Activated CD4-positive, alpha-beta T cell treated with anti-CD3 and anti-CD28 coated beads for 36 hours (primary cell): ENCODE data around the gene LIPT1. TPM values are rescaled to one million over a fixed set of nuclear protein-coding genes. Genes with fewer than 3 reads are reported as not detected.
"Not testable (repeated sequence)": the region's sequence is repeated elsewhere in the genome, so short reads cannot be mapped to it uniquely, and the experiment has no call there.

ENCODE experiments used
- ATAC-seq: fragments of 200-7000 bp; cut with Tn5 transposase; one replicate; pipeline ENCODE4 v1.10.0; 2021; ENCODE audit warnings: mild to moderate bottlenecking, moderate library complexity
- CTCF ChIA-PET: fragments of 350-600 bp; sonication (Branson Sonifier 250); formaldehyde crosslinking; loops from one replicate; lab custom pipeline; 2021; ENCODE audit warnings: antibody characterized with exemption; lab: Charles Lee
- POLR2A ChIA-PET: fragments of 350-600 bp; sonication (Branson Sonifier 250); formaldehyde crosslinking; loops from one replicate; lab custom pipeline; 2021; ENCODE audit warnings: antibody characterized with exemption, inconsistent platforms; lab: Charles Lee
- DNase-seq: peaks from one replicate; pipeline ENCODE4 v3.0.0-alpha.2; 2020
- H3K27ac Mint-ChIP-seq: one replicate; pipeline ENCODE4 v1.8.0; 2021; ENCODE audit warnings: mixed read lengths
- H3K27me3 Mint-ChIP-seq: one replicate; pipeline ENCODE4 v1.8.0; 2021; ENCODE audit warnings: mixed read lengths
- H3K36me3 Mint-ChIP-seq: one replicate; pipeline ENCODE4 v1.8.0; 2021; ENCODE audit warnings: low read depth, mixed read lengths
- H3K4me1 Mint-ChIP-seq: one replicate; pipeline ENCODE4 v1.8.0; 2021; ENCODE audit warnings: mixed read lengths
- H3K4me3 Mint-ChIP-seq: one replicate; pipeline ENCODE4 v1.8.0; 2021; ENCODE audit warnings: mild to moderate bottlenecking, moderate library complexity, mixed read lengths
- H3K9me3 Mint-ChIP-seq: one replicate; pipeline ENCODE4 v1.8.0; 2021; ENCODE audit warnings: low read depth, mixed read lengths
- intact Hi-C, 2 experiments: fragments of 100-400 bp; cut with DNase I in 1 of 2; cut with micrococcal nuclease in 1 of 2; formaldehyde crosslinking; loops; one replicate each; pipeline versions ENCODE4 v1.14.2 to v1.15.1; 2022 to 2024; cut with DNase I, micrococcal nuclease
- total RNA-seq, 2 experiments: library from RNA; stranded (reverse); gene quantifications; one replicate each; pipeline ENCODE4 v1.2.3, GENCODE V29; 2021

LIPT1 gene
- 1 to 10 TPM; 4.6 to 4.7 TPM for total RNA-seq

DNA sequence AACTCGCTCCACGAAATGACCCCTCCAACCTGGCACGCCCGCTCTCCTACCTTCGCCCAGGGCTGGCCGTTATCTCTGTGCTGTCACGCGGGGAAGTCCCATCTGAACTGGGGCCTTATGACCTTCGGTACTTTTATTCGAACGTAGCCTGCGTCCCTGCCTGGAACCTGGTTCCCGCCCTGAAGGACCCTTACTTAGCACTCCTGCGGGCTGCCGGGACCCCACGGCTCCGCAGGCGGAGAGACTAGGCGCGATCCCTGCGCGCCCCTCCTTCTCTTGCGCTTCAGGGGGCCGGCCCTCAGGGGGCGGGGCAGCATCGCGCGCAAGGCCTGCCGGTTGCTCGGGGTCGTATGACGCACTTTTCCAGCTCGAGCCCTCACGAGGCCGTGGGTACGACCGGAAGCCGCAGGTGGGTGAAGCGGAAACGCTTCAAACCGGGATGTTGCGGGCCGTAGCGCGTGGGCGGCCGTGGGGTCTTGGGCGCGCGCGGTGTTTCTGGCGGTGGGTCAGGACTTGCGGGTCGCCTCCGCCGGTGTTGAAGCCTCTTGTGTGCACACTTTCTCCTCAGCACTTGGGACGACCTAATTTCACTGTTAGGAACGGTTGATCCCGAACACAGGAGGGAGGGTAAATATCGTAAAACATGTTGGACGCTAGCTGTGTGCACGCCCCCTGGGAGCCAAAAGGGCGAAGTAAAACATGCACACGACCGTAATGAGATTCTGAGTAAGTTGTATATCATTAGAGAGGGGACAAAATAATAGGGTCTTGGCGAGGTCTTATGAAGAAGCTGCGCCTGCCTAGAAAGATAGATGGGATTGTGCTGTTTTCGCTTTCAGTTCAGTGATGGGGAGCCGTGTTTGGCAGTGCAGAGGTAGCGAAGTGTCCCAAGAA lies at the start of gene LIPT1, which contains the start of gene TSGA10:
TSS of gene LIPT1 (plus strand) at position 325 of the 894 bp plus-strand sequence. CDS start 6,991 bp downstream, outside the sequence.
TSS of gene TSGA10 (minus strand) at position 300 of the 894 bp plus-strand sequence. CDS start 45,503 bp downstream, outside the sequence.
- peaks cover 26% of the 10 kb centered on the region for H3K36me3 Mint-ChIP-seq
- ATAC-seq (peak; percentile 94), DNase-seq (peak; percentile 96)
- H3K9me3 Mint-ChIP-seq, result no peaks in the 10 kb centered on the region
- H3K27me3 Mint-ChIP-seq, result no peaks in the 10 kb centered on the region
- POLR2A ChIA-PET, result interaction anchor here (0.7 to 2.3 kb wide), 4 partner anchors 14 to 183 kb away, joined by 3 to 15 read pairs (median 5); partner anchors contain the start of genes C2orf15, EIF5B and MITD1
- H3K27ac Mint-ChIP-seq, result peak within 1 kb of the TSS; percentile 93
- CTCF ChIA-PET, result interaction anchor here (0.6 to 1.7 kb wide), 4 partner anchors 19 to 1437 kb away, joined by 3 to 5 read pairs (median 4); partner anchors contain the start of genes MITD1 and MRPL30
- peaks cover 36% of the 10 kb centered on the region for H3K4me1 Mint-ChIP-seq
- intact Hi-C loops, result loop anchor here (1.0 to 10.0 kb wide), 8 partner anchors 14 to 1160 kb away; partner anchors contain the start of genes C2orf15 (in 2 of the 2), MITD1 (in 2 of the 2), MRPL30 (in 2 of the 2) and EIF5B (in 1 of the 2)
- no peak within 1 kb of the TSS for H3K4me3 Mint-ChIP-seq

DNA sequence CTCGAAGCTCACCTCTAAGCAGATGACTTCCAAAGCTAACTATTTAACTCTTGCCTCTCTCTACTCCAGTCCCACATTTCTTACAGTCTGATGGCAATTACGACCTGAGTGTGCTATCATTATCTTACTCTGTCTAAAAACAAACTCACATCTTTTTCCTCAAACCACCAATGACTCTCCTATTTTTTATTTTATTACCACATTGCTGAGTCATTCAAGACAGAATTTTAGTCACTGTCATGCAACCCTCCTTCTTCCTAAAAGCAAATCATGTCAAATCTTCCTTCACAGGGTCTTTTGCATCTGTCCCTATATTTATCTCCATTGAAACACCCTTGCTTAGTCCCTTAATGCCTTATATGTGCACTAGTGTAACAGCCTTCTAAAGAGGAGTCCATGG lies 47.9 kb upstream of the LIPT1 start:
- no peak for ATAC-seq
- intact Hi-C loops, result no loop called here
- Mint-ChIP-seq H3K4me3 (no peak overlapping the region), H3K36me3 (no peaks in the 10 kb centered on the region), H3K27ac (no peak overlapping the region), H3K4me1 (no peaks in the 10 kb centered on the region), H3K27me3 (no peaks in the 10 kb centered on the region), H3K9me3 (no peaks in the 10 kb centered on the region)
- no peak for DNase-seq
- ChIA-PET CTCF (no interaction called here), POLR2A (interaction anchor here (0.6 kb wide), 1 partner anchor 10 kb away, joined by 3 read pairs; no protein-coding TSS in a partner anchor)

DNA sequence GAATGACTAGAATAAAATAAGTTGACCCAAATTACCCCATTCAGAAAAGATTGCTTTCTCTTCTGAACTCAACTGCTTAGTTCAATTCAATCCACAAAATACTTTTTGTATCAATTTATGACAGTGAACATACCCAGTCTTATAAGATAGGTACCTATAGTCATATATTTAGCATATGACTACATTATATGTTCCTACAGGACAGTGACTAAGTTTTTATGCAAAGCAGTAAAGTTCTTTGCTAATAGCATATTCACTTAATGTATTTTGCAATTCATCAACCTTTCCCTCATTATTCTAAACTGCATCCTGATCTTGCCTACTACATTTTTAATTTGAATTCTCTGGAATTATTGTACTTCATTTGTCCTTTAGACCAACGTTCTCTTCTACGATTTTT lies 43.5 kb upstream of the LIPT1 start:
- ATAC-seq, result no peak
- no peak for DNase-seq
- H3K27ac Mint-ChIP-seq, result no peak overlapping the region
- no peaks in the 10 kb centered on the region for H3K27me3 Mint-ChIP-seq
- H3K4me1 Mint-ChIP-seq, result no peaks in the 10 kb centered on the region
- POLR2A ChIA-PET, result no interaction called here
- H3K9me3 Mint-ChIP-seq, result no peaks in the 10 kb centered on the region
- no peak overlapping the region for H3K4me3 Mint-ChIP-seq
- H3K36me3 Mint-ChIP-seq, result no peaks in the 10 kb centered on the region
- intact Hi-C loops, result no loop called here
- CTCF ChIA-PET, result no interaction called here

GRCh38 chr2:99111945-99112344 lies 42.8 kb upstream of the LIPT1 start:
- no peaks in the 10 kb centered on the region for H3K4me1 Mint-ChIP-seq
- no peaks in the 10 kb centered on the region for H3K27me3 Mint-ChIP-seq
- CTCF ChIA-PET, result no interaction called here
- no peaks in the 10 kb centered on the region for H3K36me3 Mint-ChIP-seq
- H3K4me3 Mint-ChIP-seq, result no peak overlapping the region
- no peak for ATAC-seq
- intact Hi-C loops, result no loop called here
- POLR2A ChIA-PET, result no interaction called here
- no peaks in the 10 kb centered on the region for H3K9me3 Mint-ChIP-seq
- no peak for DNase-seq
- no peak overlapping the region for H3K27ac Mint-ChIP-seq

GRCh38 chr2:99112617-99113016 lies 42.1 kb upstream of the LIPT1 start:
- no peaks in the 10 kb centered on the region for H3K9me3 Mint-ChIP-seq
- DNase-seq (no peak), ATAC-seq (no peak)
- H3K27me3 Mint-ChIP-seq, result no peaks in the 10 kb centered on the region
- no peaks in the 10 kb centered on the region for H3K4me1 Mint-ChIP-seq
- no peak overlapping the region for H3K4me3 Mint-ChIP-seq
- intact Hi-C loops, result no loop called here
- no peak overlapping the region for H3K27ac Mint-ChIP-seq
- POLR2A ChIA-PET, result no interaction called here
- H3K36me3 Mint-ChIP-seq, result no peaks in the 10 kb centered on the region
- CTCF ChIA-PET, result no interaction called here

GRCh38 chr2:99127981-99128380 lies 26.8 kb upstream of the LIPT1 start:
- H3K9me3 Mint-ChIP-seq, result peaks cover 54% of the 10 kb centered on the region
- H3K27me3 Mint-ChIP-seq, result no peaks in the 10 kb centered on the region
- intact Hi-C loops, result no loop called here
- H3K36me3 Mint-ChIP-seq, result peaks cover 43% of the 10 kb centered on the region
- ATAC-seq, result no peak
- no peak overlapping the region for H3K27ac Mint-ChIP-seq
- POLR2A ChIA-PET, result no interaction called here
- H3K4me3 Mint-ChIP-seq, result no peak overlapping the region
- H3K4me1 Mint-ChIP-seq, result no peaks in the 10 kb centered on the region
- DNase-seq, result no peak
- CTCF ChIA-PET, result no interaction called here

DNA sequence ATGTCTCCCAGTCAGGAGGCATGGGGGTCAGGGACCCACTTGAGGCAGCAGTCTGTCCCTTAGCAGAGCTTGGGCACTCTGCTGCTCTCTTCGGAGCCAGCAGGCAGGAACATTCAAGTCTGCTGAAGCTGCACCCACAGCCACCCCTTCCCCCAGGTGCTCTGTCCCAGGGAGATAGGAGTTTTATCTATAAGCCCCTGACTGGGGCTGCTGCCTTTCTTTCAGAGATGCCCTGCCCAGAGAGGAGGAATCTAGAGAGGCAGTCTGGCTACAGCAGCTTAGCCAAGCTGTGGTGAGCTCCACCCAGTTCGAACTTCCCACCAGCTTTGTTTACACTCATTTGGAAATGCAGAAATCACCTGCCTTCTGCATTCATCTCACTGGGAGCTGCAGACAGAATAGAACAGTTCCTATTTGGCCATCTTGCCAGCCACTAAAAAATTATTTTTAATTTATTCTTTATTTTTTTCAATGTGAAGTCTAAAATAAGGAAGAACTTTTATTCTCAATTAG lies 19.7 kb upstream of the LIPT1 start:
- CTCF ChIA-PET, H3K27ac Mint-ChIP-seq, H3K4me1 Mint-ChIP-seq, H3K4me3 Mint-ChIP-seq, DNase-seq, ATAC-seq, H3K27me3 Mint-ChIP-seq, POLR2A ChIA-PET, intact Hi-C loops: not testable (repeated sequence)
- Mint-ChIP-seq H3K36me3 (peaks cover 19% of the 10 kb centered on the region), H3K9me3 (peaks cover 23% of the 10 kb centered on the region)

DNA sequence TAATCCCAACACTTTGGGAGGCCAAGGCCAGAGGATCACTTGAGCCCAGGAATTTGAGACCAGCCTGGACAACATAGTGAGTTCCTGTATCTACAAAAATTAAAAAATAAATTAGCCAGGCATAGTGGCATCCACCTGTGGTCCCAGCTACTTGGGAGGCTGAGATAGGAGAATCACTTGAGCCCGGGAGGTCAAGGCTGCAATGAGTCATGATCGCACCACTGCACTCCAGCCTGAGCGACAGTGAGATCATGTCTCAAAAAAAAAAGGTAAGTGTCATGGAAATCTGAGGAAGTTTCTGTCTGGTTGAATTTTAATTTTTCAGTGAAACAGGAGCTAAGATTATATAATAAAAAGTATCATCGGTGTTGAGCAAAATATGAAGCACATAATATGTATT lies 15.8 kb upstream of the LIPT1 start:
- Mint-ChIP-seq H3K27ac (no peak overlapping the region), H3K4me3 (no peak overlapping the region), H3K9me3 (peaks cover 2% of the 10 kb centered on the region), H3K4me1 (peaks cover 16% of the 10 kb centered on the region), H3K36me3 (peaks cover 12% of the 10 kb centered on the region), H3K27me3 (no peaks in the 10 kb centered on the region)
- ChIA-PET CTCF (interaction anchor here (0.9 kb wide), 1 partner anchor 299 kb away, joined by 3 read pairs; no protein-coding TSS in a partner anchor), POLR2A (interaction anchor here (0.6 kb wide), 1 partner anchor 29 kb away, joined by 6 read pairs; no protein-coding TSS in a partner anchor)
- intact Hi-C loops, result no loop called here
- DNase-seq, result no peak
- ATAC-seq, result no peak

DNA sequence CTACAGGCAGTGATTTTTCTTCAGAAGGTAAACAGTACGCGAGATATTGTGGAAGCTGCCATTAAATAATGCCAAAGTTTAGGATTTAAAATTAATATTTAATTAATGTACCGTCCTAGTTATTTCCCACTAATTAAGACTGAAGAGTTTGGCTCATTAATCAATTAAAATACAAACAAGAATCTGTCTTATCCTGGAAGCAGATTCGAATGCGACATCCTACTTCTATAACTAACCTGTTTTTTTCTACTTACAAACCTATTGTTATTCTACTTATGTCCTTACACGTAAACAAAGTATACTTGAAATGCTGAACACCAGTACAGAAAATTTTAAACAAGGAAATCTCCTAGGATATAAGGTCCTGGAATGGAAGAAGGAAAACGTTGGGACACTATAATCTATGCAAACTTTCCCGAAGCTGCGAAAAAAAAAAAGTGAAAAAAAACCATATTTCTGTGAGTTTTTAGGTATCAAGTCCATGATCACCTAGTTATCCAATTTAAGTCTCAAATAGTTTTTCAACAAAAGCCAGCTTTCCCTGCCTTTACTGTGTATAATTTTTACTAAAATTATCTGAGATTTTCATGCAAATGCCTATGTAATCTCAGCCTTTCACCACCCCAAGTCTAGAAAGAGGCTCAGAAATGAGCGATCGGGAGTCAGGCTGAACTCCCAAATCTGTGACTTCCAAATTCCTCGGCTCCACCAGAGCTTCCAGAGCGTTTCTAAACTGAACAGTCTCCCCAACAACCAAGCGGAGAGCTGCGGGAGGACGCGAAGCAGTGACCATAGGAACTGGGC lies 14.5 kb upstream of the LIPT1 start:
- H3K27me3 Mint-ChIP-seq, result no peaks in the 10 kb centered on the region
- ATAC-seq (no peak), DNase-seq (no peak)
- ChIA-PET CTCF (interaction anchor here (0.5 to 1.6 kb wide), 5 partner anchors 28 to 448 kb away, joined by 3 to 7 read pairs (median 4); partner anchors contain the start of genes MITD1 and TXNDC9), POLR2A (interaction anchor here (1.0 to 2.6 kb wide), 4 partner anchors 13 to 197 kb away, joined by 4 to 15 read pairs (median 6); partner anchors contain the start of genes EIF5B, LIPT1, MITD1 and MRPL30)
- peak overlapping the region; percentile 94 for H3K4me3 Mint-ChIP-seq
- peaks cover 6% of the 10 kb centered on the region for H3K36me3 Mint-ChIP-seq
- no peaks in the 10 kb centered on the region for H3K9me3 Mint-ChIP-seq
- intact Hi-C loops, result loop anchor here in 1 of 2 experiments (5.0 kb wide), 1 partner anchor 1422 kb away; the partner anchor contains the start of gene PDCL3
- peak overlapping the region; percentile 80 for H3K27ac Mint-ChIP-seq
- peaks cover 16% of the 10 kb centered on the region for H3K4me1 Mint-ChIP-seq

- ATAC-seq (no peak), DNase-seq (no peak)
- ChIA-PET POLR2A (interaction anchor here (1.0 to 2.6 kb wide), 5 partner anchors 13 to 369 kb away, joined by 3 to 15 read pairs (median 5); partner anchors contain the start of genes EIF5B, LIPT1, MITD1 and MRPL30), CTCF (interaction anchor here (0.5 to 1.6 kb wide), 7 partner anchors 17 to 449 kb away, joined by 3 to 7 read pairs (median 4); partner anchors contain the start of genes MITD1 and TXNDC9)
- Mint-ChIP-seq H3K4me1 (peaks cover 16% of the 10 kb centered on the region), H3K27ac (peak overlapping the region; percentile 80), H3K4me3 (peak overlapping the region; percentile 94), H3K27me3 (no peaks in the 10 kb centered on the region), H3K9me3 (no peaks in the 10 kb centered on the region), H3K36me3 (peaks cover 3% of the 10 kb centered on the region)
- intact Hi-C loops, result loop anchor here (1.0 to 5.0 kb wide), 8 partner anchors 14 to 1422 kb away; partner anchors contain the start of genes LIPT1 (in 2 of the 2), TSGA10 (in 2 of the 2), TXNDC9 (in 2 of the 2) and COA5 (in 1 of the 2)
Measured at GRCh38 chr2:99140860-99141109, 14.0 kb upstream of the LIPT1 start.
